H9 (cell line): ENCODE data around the gene AMPH. TPM values are rescaled to one million over a fixed set of nuclear protein-coding genes. Genes with fewer than 3 reads are reported as not detected.
A peak's percentile ranks its signal among the peaks of the same experiment; 100 is the strongest.

Source experiments
- DNase-seq: peaks from one replicate; pipeline ENCODE4 v3.0.0-alpha.2; 2017
- H2AFZ ChIP-seq: one replicate; pipeline ENCODE4 v1.6.1; 2013; ENCODE audit warnings: mild to moderate bottlenecking, low read length, control low read depth, moderate library complexity
- H2AK5ac ChIP-seq: 2 replicates; pipeline ENCODE4 v1.6.1; 2013; ENCODE audit warnings: low read length, control low read depth, mixed read lengths; ENCODE audit not compliant: insufficient read length
- H2BK120ac ChIP-seq: one replicate; pipeline ENCODE4 v1.6.1; 2013; ENCODE audit warnings: low read depth, mild to moderate bottlenecking, low read length, control low read depth, inconsistent platforms; ENCODE audit not compliant: poor library complexity, severe bottlenecking
- H2BK12ac ChIP-seq: 2 replicates; pipeline ENCODE4 v1.6.1; 2013; ENCODE audit warnings: low read length, control low read depth, mixed read lengths, low read depth; ENCODE audit not compliant: insufficient read length
- H2BK15ac ChIP-seq: 2 replicates; pipeline ENCODE4 v1.6.1; 2013; ENCODE audit warnings: low read depth, low read length, control low read depth
- H2BK20ac ChIP-seq: one replicate; pipeline ENCODE4 v1.6.1; 2013; ENCODE audit warnings: low read depth, mild to moderate bottlenecking, low read length, control low read depth, inconsistent platforms; ENCODE audit not compliant: poor library complexity, severe bottlenecking
- H2BK5ac ChIP-seq: 2 replicates; pipeline ENCODE4 v1.6.1; 2013; ENCODE audit warnings: low read length, control low read depth, mixed read lengths; ENCODE audit not compliant: insufficient read length
- H3K14ac ChIP-seq: 2 replicates; pipeline ENCODE4 v1.6.1; 2013; ENCODE audit warnings: low read length, control low read depth; ENCODE audit not compliant: insufficient read depth
- H3K18ac ChIP-seq: 2 replicates; pipeline ENCODE4 v1.6.1; 2013; ENCODE audit warnings: low read depth, mild to moderate bottlenecking, mixed read lengths, low read length, control low read depth; ENCODE audit not compliant: insufficient read length
- H3K23ac ChIP-seq: 2 replicates; pipeline ENCODE4 v1.6.1; 2013; ENCODE audit warnings: low read length, control low read depth, mixed read lengths, low read depth; ENCODE audit not compliant: insufficient read length
- H3K23me2 ChIP-seq: 2 replicates; pipeline ENCODE4 v1.6.1; 2013; ENCODE audit warnings: low read depth, mild to moderate bottlenecking, mixed read lengths, low read length, control low read depth; ENCODE audit not compliant: insufficient read length, poor library complexity, severe bottlenecking
- H3K27ac ChIP-seq: 2 replicates; pipeline ENCODE4 v1.5.1; 2013; ENCODE audit warnings: low read length, control low read depth, mixed read lengths, low read depth; ENCODE audit not compliant: insufficient read length
- H3K27me3 ChIP-seq: 2 replicates; pipeline ENCODE4 v1.6.1; 2013; ENCODE audit warnings: low read length, control low read depth, inconsistent platforms; ENCODE audit not compliant: insufficient read depth
- H3K4ac ChIP-seq: 2 replicates; pipeline ENCODE4 v1.6.1; 2013; ENCODE audit warnings: low read depth, mild to moderate bottlenecking, control low read depth, inconsistent platforms, low read length, moderate library complexity
- H3K4me1 ChIP-seq: 2 replicates; pipeline ENCODE4 v1.6.1; 2013; ENCODE audit warnings: low read length, control low read depth, inconsistent platforms; ENCODE audit not compliant: insufficient read depth
- H3K4me2 ChIP-seq: 2 replicates; pipeline ENCODE4 v1.6.1; 2013; ENCODE audit warnings: low read length, control low read depth, mixed read lengths; ENCODE audit not compliant: insufficient read length, insufficient read depth
- H3K56ac ChIP-seq: 2 replicates; pipeline ENCODE4 v1.6.1; 2013; ENCODE audit warnings: low read depth, mild to moderate bottlenecking, mixed read lengths, low read length, control low read depth; ENCODE audit not compliant: insufficient read length
- H3K79me1 ChIP-seq: 2 replicates; pipeline ENCODE4 v1.6.1; 2013; ENCODE audit warnings: low read depth, mild to moderate bottlenecking, moderate library complexity, low read length, control low read depth, inconsistent platforms; ENCODE audit not compliant: insufficient read depth, poor library complexity, severe bottlenecking
- H3K79me2 ChIP-seq: 2 replicates; pipeline ENCODE4 v1.6.1; 2013; ENCODE audit warnings: low read length, control low read depth, inconsistent platforms; ENCODE audit not compliant: insufficient read depth
- H3K9ac ChIP-seq: 2 replicates; pipeline ENCODE4 v1.6.1; 2013; ENCODE audit warnings: low read length, control low read depth, mixed read lengths; ENCODE audit not compliant: insufficient read length; ENCODE audit errors: extremely low read depth
- H3K9me3 ChIP-seq: one replicate; pipeline ENCODE4 v1.6.1; 2013; ENCODE audit warnings: low read depth, low read length, inconsistent platforms; ENCODE audit not compliant: control insufficient read depth
- H3T11ph ChIP-seq: one replicate; pipeline ENCODE4 v1.6.1; 2013; ENCODE audit warnings: mild to moderate bottlenecking, low read length, control low read depth, inconsistent platforms
- H4K20me1 ChIP-seq: one replicate; pipeline ENCODE4 v1.6.1; 2013; ENCODE audit not compliant: control insufficient read depth, insufficient read length, insufficient read depth
- H4K5ac ChIP-seq: 2 replicates; pipeline ENCODE4 v1.6.1; 2013; ENCODE audit warnings: low read depth, mild to moderate bottlenecking, mixed read lengths, low read length, control low read depth; ENCODE audit not compliant: insufficient read length
- H4K8ac ChIP-seq: replicated peaks from 2 replicates; pipeline ENCODE4 v1.6.1; 2013; ENCODE audit warnings: low read length, control low read depth, mixed read lengths, low read depth; ENCODE audit not compliant: insufficient read length
- H4K91ac ChIP-seq: 2 replicates; pipeline ENCODE4 v1.6.1; 2013; ENCODE audit warnings: low read depth, mild to moderate bottlenecking, moderate library complexity, mixed read lengths, low read length, control low read depth; ENCODE audit not compliant: insufficient read length
- H3K27ac Mint-ChIP-seq, 3 experiments: 2 replicates in 2 of 3; 3 replicates in 1 of 3; pipeline ENCODE4 v1.8.0; 2020 to 2021; ENCODE audit warnings: mixed read lengths in 3 of 3, mild to moderate bottlenecking in 1 of 3, moderate library complexity in 1 of 3
- H3K27me3 Mint-ChIP-seq: 2 replicates; pipeline ENCODE4 v1.8.0; 2021; ENCODE audit warnings: low read depth, mild to moderate bottlenecking, moderate library complexity, mixed read lengths
- H3K36me3 Mint-ChIP-seq, 3 experiments: 2 replicates in 2 of 3; 3 replicates in 1 of 3; pipeline ENCODE4 v1.8.0; 2020 to 2021; ENCODE audit warnings: low read depth in 3 of 3, mixed read lengths in 3 of 3; ENCODE audit not compliant: insufficient read depth in 1 of 3
- H3K4me1 Mint-ChIP-seq, 2 experiments: 2 replicates each; pipeline ENCODE4 v1.8.0; 2020; ENCODE audit warnings: mixed read lengths in 2 of 2
- H3K4me3 Mint-ChIP-seq, 2 experiments: 2 replicates in 1 of 2; 3 replicates in 1 of 2; pipeline ENCODE4 v1.8.0; 2020 to 2021; ENCODE audit warnings: mild to moderate bottlenecking in 2 of 2, mixed read lengths in 2 of 2, moderate library complexity in 1 of 2
- H3K9me3 Mint-ChIP-seq, 2 experiments: 2 replicates in 1 of 2; 3 replicates in 1 of 2; pipeline ENCODE4 v1.8.0; 2020; ENCODE audit warnings: mild to moderate bottlenecking in 2 of 2, mixed read lengths in 2 of 2, moderate library complexity in 1 of 2
- CTCF ChIP-seq: fragments of 200-600 bp; sonication (generic); conservative IDR thresholded peaks from 3 replicates; pipeline ENCODE4 v1.8.0; 2021; ENCODE audit warnings: antibody characterized with exemption, mild to moderate bottlenecking
- WGBS: extraction: QIAGEN DNeasy Blood & Tissue Kit; methylation state at CpG from one replicate; pipeline ENCODE4 v1.1.7; 2013; ENCODE audit warnings: missing lambda C conversion rate, low lambda C conversion rate, mixed read lengths; ENCODE audit not compliant: insufficient read length; ENCODE audit errors: extremely low coverage; 5-methylcytosine and 5-hydroxymethylcytosine counted together
- total RNA-seq: library from RNA; stranded (reverse); gene quantifications from 2 replicates; pipeline ENCODE4 v1.2.1, GENCODE V29; 2021

Gene AMPH
- total RNA-seq, 1 experiment from 2014 or later = 4.8 TPM

- peaks cover 3% of the 10 kb centered on the region; the same call in 1 of the 2 replicates for H3K4me1 ChIP-seq
- DNase-seq = no peak
- H3K4ac ChIP-seq = no peak overlapping the region
- no peaks in the 10 kb centered on the region for H3K27me3 ChIP-seq
- no peak overlapping the region for H3K9ac ChIP-seq
- no peaks in the 10 kb centered on the region for H3K23me2 ChIP-seq
- H3K79me2 ChIP-seq = no peaks in the 10 kb centered on the region
- H2BK20ac ChIP-seq = no peak overlapping the region
- H2AFZ ChIP-seq = no peak overlapping the region
- H3K27ac Mint-ChIP-seq = peak overlapping the region in 1 of 3 experiments; percentile 64; a peak in 1 of 7 replicates
- no peak overlapping the region for H2BK12ac ChIP-seq
- H2BK5ac ChIP-seq = no peak overlapping the region
- no peak overlapping the region for H4K91ac ChIP-seq
- no peak for TF ChIP-seq CTCF
- no peak overlapping the region for H3K14ac ChIP-seq
- H2AK5ac ChIP-seq = no peak overlapping the region
- no peak overlapping the region for H4K8ac ChIP-seq
- WGBS = no CpG with 5 or more reads among the region's 4 CpGs
- H4K5ac ChIP-seq = no peak overlapping the region
- H3K9me3 ChIP-seq = no peaks in the 10 kb centered on the region
- H3K4me1 Mint-ChIP-seq = peaks cover 11 to 19% of the 10 kb centered on the region in 2 experiments
- no peaks in the 10 kb centered on the region for H3K9me3 Mint-ChIP-seq
- H3K27me3 Mint-ChIP-seq = no peaks in the 10 kb centered on the region
- no peak overlapping the region for H2BK120ac ChIP-seq
- H3K27ac ChIP-seq = no peak overlapping the region
- no peak overlapping the region for H3K4me3 Mint-ChIP-seq
- H2BK15ac ChIP-seq = no peak overlapping the region
- H3K36me3 Mint-ChIP-seq = no peaks in the 10 kb centered on the region
- H3K23ac ChIP-seq = no peak overlapping the region
- H3T11ph ChIP-seq = no peak overlapping the region
- no peaks in the 10 kb centered on the region for H4K20me1 ChIP-seq
- H3K56ac ChIP-seq = no peak overlapping the region
- no peaks in the 10 kb centered on the region for H3K79me1 ChIP-seq
- H3K18ac ChIP-seq = no peak overlapping the region
- no peak overlapping the region for H3K4me2 ChIP-seq
Measured at GRCh38 chr7:38546763-38547162, 84.4 kb downstream of the AMPH start.
